Endothelial cell (in vitro differentiated cells): Measurements from ENCODE around the gene CCL1. TPM values are rescaled to one million over a fixed set of nuclear protein-coding genes. Genes with fewer than 3 reads are reported as not detected.

Experiments used
- DNase-seq: peaks from one replicate; pipeline ENCODE4 v3.0.0; 2021; ENCODE audit warnings: low spot score
- H3K27ac Mint-ChIP-seq: one replicate; pipeline ENCODE4 v1.8.0; 2021; ENCODE audit warnings: mixed read lengths, inconsistent platforms; ENCODE audit not compliant: unreplicated experiment
- H3K27me3 Mint-ChIP-seq: one replicate; pipeline ENCODE4 v1.8.0; 2021; ENCODE audit warnings: mild to moderate bottlenecking, moderate library complexity, mixed read lengths, inconsistent platforms; ENCODE audit not compliant: unreplicated experiment
- H3K36me3 Mint-ChIP-seq: one replicate; pipeline ENCODE4 v1.8.0; 2021; ENCODE audit warnings: mild to moderate bottlenecking, low read depth, mixed read lengths, inconsistent platforms; ENCODE audit not compliant: unreplicated experiment
- H3K4me1 Mint-ChIP-seq: one replicate; pipeline ENCODE4 v1.8.0; 2021; ENCODE audit warnings: mild to moderate bottlenecking, mixed read lengths, inconsistent platforms; ENCODE audit not compliant: unreplicated experiment
- H3K4me3 Mint-ChIP-seq: one replicate; pipeline ENCODE4 v1.8.0; 2021; ENCODE audit warnings: mild to moderate bottlenecking, mixed read lengths, inconsistent platforms; ENCODE audit not compliant: unreplicated experiment
- H3K9me3 Mint-ChIP-seq: one replicate; pipeline ENCODE4 v1.8.0; 2021; ENCODE audit warnings: mixed read lengths, inconsistent platforms; ENCODE audit not compliant: unreplicated experiment
- total RNA-seq: library from RNA; stranded (reverse); fragmentation: NEBNext Ultra II Directional; extraction: Animal tissue kit (Norgen Biotek cat#: 25700); gene quantifications from one replicate; pipeline ENCODE4 v1.2.1, GENCODE V29; 2021; ENCODE audit not compliant: unreplicated experiment
- TF ChIP-seq, protein P1 (sequence below): fragments of 200-600 bp; sonication (generic); IDR thresholded peaks from one replicate; pipeline ENCODE4 v1.5.0; 2021; ENCODE audit warnings: antibody characterized with exemption; ENCODE audit not compliant: unreplicated experiment

CCL1 gene
- total RNA-seq, 1 donor from 2014 or later = not detected

GRCh38 chr17:34354637-34355036 is 8.4 kb downstream of the CCL1 start:
- no peak for DNase-seq
- Mint-ChIP-seq H3K4me1 (no peaks in the 10 kb centered on the region), H3K4me3 (no peak overlapping the region), H3K27ac (no peak overlapping the region), H3K36me3 (no peaks in the 10 kb centered on the region), H3K27me3 (no peaks in the 10 kb centered on the region), H3K9me3 (no peaks in the 10 kb centered on the region)
- TF ChIP-seq, protein P1, sequence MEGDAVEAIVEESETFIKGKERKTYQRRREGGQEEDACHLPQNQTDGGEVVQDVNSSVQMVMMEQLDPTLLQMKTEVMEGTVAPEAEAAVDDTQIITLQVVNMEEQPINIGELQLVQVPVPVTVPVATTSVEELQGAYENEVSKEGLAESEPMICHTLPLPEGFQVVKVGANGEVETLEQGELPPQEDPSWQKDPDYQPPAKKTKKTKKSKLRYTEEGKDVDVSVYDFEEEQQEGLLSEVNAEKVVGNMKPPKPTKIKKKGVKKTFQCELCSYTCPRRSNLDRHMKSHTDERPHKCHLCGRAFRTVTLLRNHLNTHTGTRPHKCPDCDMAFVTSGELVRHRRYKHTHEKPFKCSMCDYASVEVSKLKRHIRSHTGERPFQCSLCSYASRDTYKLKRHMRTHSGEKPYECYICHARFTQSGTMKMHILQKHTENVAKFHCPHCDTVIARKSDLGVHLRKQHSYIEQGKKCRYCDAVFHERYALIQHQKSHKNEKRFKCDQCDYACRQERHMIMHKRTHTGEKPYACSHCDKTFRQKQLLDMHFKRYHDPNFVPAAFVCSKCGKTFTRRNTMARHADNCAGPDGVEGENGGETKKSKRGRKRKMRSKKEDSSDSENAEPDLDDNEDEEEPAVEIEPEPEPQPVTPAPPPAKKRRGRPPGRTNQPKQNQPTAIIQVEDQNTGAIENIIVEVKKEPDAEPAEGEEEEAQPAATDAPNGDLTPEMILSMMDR = no peak

DNA sequence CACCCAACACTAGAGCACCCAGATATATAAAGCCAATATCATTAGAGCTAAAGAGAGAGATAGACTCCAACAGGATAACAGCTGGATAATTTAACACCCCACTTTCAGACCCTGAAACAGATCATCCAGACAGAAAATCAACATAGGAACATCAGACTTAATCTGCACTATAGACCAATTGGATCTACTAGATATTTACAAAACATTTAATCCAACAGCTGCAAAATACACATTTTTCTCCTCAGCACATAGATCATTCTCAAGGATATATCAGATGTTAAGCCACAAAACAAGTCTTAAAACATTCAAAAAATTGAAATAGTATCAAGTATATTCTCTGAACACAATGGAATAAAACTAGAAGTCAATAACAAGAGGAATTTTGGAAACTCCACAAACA is 10.8 kb downstream of the CCL1 start:
- no peak overlapping the region for H3K27ac Mint-ChIP-seq
- no peaks in the 10 kb centered on the region for H3K27me3 Mint-ChIP-seq
- H3K4me3 Mint-ChIP-seq = no peak overlapping the region
- H3K4me1 Mint-ChIP-seq = no peaks in the 10 kb centered on the region
- no peak for DNase-seq
- TF ChIP-seq, protein P1 = no peak
- no peaks in the 10 kb centered on the region for H3K36me3 Mint-ChIP-seq
- H3K9me3 Mint-ChIP-seq = no peaks in the 10 kb centered on the region

DNA sequence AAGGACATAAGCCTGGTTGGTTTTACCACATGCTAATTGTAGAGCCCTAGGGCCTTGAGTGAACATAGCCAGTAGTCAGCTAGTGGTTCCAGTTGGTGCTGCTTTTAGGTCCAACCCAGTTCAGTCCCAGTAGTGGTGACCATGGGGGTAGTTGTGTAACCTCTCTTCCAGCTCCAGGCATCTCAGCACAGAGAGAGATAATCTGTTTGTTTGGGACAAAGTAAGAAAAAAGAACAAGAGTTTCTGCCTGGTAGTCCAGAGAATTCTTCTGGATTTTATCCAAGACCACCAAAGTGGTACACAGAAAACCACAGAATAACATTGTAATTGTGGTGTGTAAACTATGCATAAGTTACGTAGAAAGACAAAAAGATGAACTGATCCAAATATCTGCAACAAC is 11.9 kb downstream of the CCL1 start:
- Mint-ChIP-seq H3K9me3 (no peaks in the 10 kb centered on the region), H3K36me3 (no peaks in the 10 kb centered on the region), H3K4me3 (no peak overlapping the region), H3K4me1 (no peaks in the 10 kb centered on the region), H3K27me3 (no peaks in the 10 kb centered on the region), H3K27ac (no peak overlapping the region)
- TF ChIP-seq, protein P1 = no peak
- DNase-seq = no peak

GRCh38 chr17:34349751-34350150 is 13.3 kb downstream of the CCL1 start:
- TF ChIP-seq, protein P1 = no peak
- Mint-ChIP-seq H3K4me1 (no peaks in the 10 kb centered on the region), H3K4me3 (no peak overlapping the region), H3K27ac (no peak overlapping the region), H3K27me3 (no peaks in the 10 kb centered on the region), H3K36me3 (no peaks in the 10 kb centered on the region), H3K9me3 (no peaks in the 10 kb centered on the region)
- DNase-seq = no peak

- Mint-ChIP-seq H3K4me1 (no peaks in the 10 kb centered on the region), H3K4me3 (no peak overlapping the region), H3K27me3 (no peaks in the 10 kb centered on the region), H3K36me3 (no peaks in the 10 kb centered on the region), H3K27ac (no peak overlapping the region), H3K9me3 (no peaks in the 10 kb centered on the region)
- no peak for DNase-seq
- TF ChIP-seq, protein P1 = no peak
Measured at GRCh38 chr17:34347063-34347462, 16.0 kb downstream of the CCL1 start.
